ENCODE measurements around the gene PRPF6.

Gene PRPF6

GRCh38 chr20:64080013-64080812 lies 99.3 kb downstream of the PRPF6 start, which contains the start of gene OPRL1:
OPRL1 (plus strand) TSS chr20:64080082; CDS start chr20:64092721, 12,639 bp downstream.
- DNase-seq, result no peak

GRCh38 chr20:64080813-64081623 lies 100.1 kb downstream of the PRPF6 start:
- DNase-seq, result no peak

DNA sequence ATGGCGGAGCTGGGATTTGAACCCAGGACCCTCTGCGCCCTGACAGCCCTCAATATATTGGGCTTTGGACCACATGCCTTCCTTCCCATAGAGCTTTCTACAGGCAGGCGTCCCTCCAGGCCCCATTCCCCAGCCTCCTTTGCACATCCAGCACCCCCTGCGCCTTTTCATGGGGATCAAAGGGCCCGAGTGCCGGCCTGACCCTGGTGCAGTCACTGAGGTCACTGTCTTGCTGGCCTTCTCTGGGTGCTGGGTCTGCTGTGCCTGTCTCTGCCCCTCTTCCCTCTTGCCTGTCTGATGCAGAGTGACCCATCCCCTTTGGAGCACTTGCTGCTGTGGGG lies 100.7 kb downstream of the PRPF6 start:
- no peak for DNase-seq

DNA sequence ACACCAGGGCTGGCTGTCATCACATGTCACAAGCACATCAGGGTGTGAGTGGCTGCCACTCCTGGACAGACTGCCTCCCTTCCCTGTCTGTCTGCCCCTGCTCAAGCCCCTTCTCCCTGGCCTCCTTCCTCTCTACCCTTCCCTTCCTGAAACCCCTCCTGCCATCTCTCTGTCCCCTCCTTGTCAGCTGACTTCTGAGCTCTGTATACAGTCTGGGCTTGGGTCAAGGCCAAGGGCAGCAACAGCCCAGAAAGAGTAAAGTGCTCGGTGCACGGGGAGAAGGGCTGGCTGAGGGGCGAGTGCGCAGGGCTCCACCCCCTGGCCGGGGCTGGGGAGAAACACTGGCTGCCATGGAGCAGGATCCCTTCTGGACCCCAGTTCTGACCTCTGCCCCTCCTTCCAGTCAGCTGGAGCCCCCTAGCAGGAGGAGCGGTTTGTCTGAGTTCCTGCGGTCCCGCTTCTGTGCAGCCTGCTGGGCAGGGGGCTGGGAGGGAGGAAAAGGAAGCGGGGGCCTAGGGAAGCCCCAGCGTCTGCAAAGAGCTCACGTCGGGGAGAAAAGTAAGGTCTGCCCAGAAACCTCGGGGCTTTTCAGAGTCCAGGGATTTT lies 101.3 kb downstream of the PRPF6 start:
- DNase-seq, result no peak
